NCI-H774 (cell line): ENCODE results near the gene SLC5A10.
"Not testable (repeated sequence)": the region's sequence is repeated elsewhere in the genome, so short reads cannot be mapped to it uniquely, and the experiment has no call there.

Experiments used
- DNase-seq: peaks from one replicate; lab custom pipeline; 2025; lab: John Stamatoyannopoulos, UW

Gene SLC5A10

DNA sequence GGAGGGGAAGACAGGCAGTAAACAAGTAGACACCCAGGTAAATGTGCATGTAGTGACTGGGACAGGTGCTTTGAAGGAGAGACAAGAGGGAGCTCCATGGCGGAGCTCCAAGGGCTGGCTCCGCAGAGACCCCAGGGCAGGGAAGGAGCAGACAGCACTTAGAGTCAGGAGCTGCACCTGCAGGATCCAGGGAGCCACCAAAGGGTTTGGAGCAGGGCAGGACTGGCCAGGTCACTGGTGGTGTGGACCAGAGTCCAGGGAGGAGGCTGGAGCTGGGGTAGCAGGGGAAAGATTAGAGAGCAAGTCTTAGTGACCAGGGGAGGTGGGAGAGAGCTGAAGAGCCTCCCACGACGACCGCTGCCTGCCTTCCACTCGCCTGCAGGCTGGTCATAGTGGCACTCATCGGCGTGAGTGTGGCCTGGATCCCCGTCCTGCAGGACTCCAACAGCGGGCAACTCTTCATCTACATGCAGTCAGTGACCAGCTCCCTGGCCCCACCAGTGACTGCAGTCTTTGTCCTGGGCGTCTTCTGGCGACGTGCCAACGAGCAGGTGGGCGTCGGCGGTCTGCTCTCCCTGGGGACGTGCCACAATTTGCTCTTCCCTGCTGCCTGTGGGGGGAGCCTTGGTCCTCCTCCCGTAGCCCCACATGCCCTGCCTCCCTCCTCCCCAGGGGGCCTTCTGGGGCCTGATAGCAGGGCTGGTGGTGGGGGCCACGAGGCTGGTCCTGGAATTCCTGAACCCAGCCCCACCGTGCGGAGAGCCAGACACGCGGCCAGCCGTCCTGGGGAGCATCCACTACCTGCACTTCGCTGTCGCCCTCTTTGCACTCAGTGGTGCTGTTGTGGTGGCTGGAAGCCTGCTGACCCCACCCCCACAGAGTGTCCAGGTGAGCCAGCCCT is 67.3 kb downstream of the SLC5A10 start:
- no peak for DNase-seq

DNA sequence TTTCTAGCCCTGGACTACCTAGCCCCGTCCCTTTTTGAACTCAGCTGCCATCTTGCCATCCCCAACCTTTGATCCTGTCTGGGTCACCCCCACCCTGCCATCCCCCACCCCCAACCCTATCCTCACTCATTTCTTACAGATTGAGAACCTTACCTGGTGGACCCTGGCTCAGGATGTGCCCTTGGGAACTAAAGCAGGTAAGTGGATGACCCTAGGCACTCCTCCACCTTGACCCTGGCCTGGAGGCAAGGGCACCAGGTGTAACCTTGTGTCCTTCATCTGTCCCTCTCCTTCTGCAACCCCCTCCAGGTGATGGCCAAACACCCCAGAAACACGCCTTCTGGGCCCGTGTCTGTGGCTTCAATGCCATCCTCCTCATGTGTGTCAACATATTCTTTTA is 68.1 kb downstream of the SLC5A10 start:
- DNase-seq, result no peak

GRCh38 chr17:19021011-19021621 is 69.2 kb downstream of the SLC5A10 start:
- DNase-seq, result not testable (repeated sequence)

GRCh38 chr17:19021622-19022083 is 69.7 kb downstream of the SLC5A10 start:
- no peak for DNase-seq

DNA sequence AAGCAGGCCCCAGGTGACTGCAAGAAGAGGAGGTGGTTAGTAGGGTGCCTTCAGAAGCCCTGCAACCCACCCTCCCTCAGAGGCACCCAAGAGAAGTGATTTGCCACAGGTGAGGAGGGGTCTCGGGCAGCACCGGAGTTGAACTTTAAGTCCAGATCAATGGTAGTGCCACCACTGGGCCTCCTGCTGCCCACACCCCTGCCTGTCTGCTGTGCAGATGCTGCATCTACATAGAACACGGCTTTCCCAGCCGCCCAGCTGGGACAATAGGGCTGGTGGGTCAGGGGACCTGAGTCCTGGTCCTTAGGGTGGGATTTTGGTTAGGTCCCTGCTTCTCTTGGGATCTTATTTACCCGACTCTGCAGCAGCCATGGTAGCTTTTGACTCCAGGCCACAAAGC is 70.2 kb downstream of the SLC5A10 start:
- no peak for DNase-seq

DNA sequence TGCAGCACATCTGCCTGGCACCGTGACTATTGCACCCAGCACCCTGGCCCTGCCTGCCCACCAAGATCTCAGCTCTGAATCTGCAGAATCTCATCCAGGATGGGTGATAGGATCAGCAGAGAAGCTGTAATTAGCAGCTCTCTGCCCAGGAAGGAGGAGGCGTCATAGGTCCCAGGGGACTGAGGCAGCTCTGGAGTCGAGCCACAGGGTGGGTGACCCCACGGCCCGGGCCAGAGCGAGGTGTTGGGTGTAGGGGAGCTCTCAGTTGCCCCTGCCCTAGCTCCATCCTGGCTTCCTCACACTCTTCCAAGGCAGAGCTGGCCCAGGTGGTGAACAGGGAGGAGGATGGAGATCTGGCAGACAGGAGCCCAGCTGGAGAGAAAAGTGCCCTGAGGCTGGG is 70.8 kb downstream of the SLC5A10 start:
- no peak for DNase-seq

GRCh38 chr17:19023209-19023999 is 71.4 kb downstream of the SLC5A10 start:
- DNase-seq, result no peak

DNA sequence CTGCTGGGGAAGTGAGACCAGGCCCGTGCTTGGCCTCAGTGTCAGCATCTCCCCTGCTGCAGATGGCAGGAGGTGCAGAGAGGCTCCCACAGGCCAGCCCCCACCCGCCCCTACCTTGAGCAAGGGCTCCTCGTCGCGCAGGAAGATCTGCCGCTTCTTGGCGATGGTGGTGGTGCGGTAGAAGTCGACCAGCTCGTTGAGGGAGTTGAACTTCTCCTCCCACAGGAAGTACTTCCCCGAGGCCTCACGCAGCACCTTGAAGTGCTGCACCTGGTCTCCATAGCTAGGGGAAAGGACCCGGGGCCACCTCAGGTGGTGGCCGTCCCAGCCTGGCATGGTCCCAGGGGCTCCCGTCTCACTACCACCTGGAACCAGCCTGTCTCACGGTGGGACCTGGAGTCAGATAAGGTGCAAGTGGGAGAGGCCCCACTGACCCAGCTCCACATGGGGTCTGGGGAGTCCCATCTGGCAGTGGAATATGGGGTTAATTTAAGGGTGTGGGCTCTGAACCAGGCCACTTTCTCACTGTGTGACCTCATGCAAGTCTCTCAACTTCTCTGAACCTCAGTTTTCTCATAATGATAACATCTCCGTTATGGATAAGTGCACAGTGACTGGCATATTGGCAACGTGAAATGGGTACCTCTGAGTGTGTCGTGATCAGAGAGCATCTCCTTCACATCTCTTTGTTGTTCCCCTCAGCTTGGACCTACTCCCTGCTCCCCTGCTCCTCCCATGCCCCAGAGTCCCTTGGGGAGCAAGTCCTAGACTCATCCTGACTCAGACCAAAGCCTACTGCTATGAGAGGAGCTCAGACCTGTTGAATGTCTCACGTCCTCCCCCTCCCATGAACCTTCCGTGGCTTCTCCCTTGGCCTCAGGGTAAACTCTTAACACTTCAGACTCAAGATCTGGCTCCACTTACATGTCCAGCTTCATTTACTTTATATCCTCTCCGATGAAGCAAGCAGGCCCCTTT is 72.4 kb downstream of the SLC5A10 start:
- DNase-seq, result no peak

DNA sequence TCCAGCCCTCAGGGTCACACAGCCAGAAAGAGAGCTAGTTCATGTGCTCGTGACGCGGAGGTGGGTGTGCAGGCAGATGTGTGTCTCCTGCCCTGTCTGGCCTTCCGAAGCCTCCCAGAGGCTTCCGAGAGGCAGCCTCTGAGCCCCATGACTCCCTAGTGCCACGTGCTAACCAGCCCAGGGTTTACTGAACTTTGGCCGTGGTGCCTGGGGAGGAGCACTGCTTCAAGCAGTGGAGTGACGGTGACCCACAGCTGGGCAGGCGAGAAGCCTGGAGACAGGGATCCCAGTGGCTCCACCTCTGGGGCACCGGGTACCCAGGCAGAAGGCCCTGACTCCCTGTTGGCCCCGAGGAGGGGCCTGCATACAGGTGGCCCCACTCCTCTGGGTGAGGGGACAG is 76.7 kb downstream of the SLC5A10 start:
- not testable (repeated sequence) for DNase-seq

DNA sequence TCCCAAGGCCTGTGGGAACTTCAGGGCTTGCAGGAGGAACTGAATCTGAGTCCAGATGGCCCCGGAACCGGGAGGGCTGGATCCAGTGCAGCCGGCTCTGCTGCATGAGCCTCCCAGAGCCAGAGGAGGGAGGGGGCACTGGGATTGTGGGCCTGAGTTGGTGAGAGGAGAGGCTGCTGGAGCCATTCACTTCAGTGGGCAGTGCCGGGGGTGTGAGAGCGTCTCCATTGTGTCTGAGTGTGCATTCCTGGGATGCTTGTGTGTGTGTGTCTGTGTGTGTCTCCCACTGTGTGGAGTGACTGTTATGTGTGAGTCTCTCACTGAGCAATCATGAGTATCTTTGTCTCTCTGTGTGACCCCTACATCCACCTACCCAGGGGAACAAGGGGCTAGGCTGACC is 77.8 kb downstream of the SLC5A10 start:
- DNase-seq, result not testable (repeated sequence)

DNA sequence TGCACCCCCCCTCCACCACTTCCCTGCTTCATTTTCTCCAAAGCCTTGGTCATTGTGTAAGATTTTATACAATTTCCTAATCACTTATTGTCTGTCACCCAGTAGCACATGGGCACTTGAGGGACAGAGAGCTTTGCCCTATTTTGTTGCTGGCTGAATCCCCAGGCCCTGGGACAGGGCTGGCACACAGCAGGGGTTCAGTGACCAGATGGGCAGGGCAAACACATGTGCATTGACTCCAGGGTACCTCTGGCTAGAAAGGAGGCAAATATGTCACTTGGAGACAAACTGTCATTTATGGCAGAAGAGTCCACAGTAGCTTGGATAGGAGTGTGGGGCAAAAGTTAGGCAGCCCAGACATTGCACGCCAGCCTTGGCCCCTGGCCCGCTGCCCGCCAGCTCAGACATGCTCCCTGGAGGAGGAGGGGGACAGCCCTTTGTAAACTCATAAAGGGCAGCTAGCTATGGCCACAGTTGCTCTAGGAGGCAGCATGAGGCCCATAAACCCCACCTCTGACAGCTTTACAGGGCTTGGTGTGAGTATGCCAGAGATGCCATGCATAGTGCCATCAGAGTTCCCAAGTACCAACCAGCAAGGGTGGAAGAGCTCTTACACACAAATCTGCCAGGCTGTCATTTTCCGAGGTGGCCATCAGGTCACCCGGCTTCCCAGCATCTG is 78.9 kb downstream of the SLC5A10 start:
- not testable (repeated sequence) for DNase-seq

GRCh38 chr17:19031729-19032128 is 79.8 kb downstream of the SLC5A10 start:
- DNase-seq, result not testable (repeated sequence)

GRCh38 chr17:19032377-19032988 is 80.5 kb downstream of the SLC5A10 start:
- not testable (repeated sequence) for DNase-seq

DNA sequence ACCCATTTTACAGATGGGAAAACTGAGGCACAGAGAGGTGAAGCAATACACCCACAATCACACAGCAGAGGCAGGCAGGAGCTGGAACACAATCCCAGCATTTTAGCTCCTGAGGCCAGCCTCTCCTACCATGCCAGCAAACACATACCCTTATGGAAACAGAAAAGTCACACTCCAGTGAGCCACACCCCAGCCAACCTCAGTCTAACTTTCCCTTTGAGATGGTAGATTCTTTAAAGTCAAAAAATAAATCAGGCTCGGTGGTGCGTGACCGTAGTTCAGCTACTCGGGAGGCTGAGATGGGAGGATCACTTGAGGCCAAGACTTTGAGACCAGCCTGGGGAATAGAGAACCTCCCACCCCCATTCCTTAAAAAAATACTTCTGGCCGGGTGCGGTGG is 84.2 kb downstream of the SLC5A10 start:
- DNase-seq, result not testable (repeated sequence)

GRCh38 chr17:19037547-19037946 is 85.6 kb downstream of the SLC5A10 start:
- DNase-seq, result not testable (repeated sequence)

- DNase-seq, result not testable (repeated sequence)
Observed at GRCh38 chr17:19038007-19038406, 86.0 kb downstream of the SLC5A10 start.

DNA sequence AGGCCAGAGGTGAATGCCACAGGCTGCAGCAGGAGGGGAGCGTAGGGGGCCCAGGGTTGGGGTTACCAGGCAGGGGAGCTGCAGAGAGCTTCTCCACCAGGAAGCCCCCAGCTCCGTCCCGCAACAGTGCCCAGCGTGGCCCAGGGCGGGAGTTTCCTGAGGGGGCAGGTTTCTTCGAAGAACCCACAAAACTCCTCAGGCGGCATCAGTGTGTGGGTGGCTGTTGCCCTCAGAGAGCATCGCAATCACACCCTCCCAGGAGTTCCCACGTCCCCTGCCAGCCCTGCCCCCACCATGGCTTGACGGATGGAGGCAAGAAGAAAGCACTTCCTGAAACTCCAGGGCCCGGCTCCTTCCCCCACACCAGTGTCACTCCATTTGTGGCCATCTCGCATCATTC is 86.8 kb downstream of the SLC5A10 start:
- DNase-seq, result not testable (repeated sequence)

DNA sequence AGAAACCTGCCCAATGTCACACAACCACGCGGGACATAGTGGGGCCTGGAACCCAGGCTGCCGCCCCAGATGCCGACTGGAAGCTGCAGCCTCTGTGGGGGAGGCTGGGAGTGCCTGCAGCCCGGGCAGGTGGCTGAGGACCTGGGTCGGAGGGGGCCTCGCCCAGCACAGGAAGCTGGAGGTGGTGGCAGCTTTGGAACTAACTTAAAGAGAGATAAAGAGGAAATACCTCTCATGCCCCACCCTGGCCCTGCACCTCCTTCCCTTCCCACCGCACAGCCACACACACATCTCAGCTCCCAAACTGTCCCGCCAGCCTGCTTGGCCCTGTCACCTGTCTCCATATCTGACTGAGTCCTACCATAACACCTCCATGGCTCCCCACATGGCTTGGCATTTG is 88.4 kb downstream of the SLC5A10 start:
- not testable (repeated sequence) for DNase-seq

GRCh38 chr17:19041871-19042270 is 89.9 kb downstream of the SLC5A10 start:
- not testable (repeated sequence) for DNase-seq

- not testable (repeated sequence) for DNase-seq
Observed at GRCh38 chr17:19042369-19042768, 90.4 kb downstream of the SLC5A10 start.
